BJ (cell line): ENCODE measurements around the gene VCY. TPM values are rescaled to one million over a fixed set of nuclear protein-coding genes. Genes with fewer than 3 reads are reported as not detected.
"Not testable (repeated sequence)": the region's sequence is repeated elsewhere in the genome, so short reads cannot be mapped to it uniquely, and the experiment has no call there.

ENCODE experiments used
- CTCF ChIA-PET: fragments of 350-600 bp; formaldehyde crosslinking; extraction: SDS; loops from one replicate; lab custom pipeline; 2021; ENCODE audit warnings: antibody characterized with exemption, inconsistent platforms; lab: Yijun Ruan, JAX
- POLR2A ChIA-PET: fragments of 300-600 bp; sonication (Branson Sonifier 250); formaldehyde crosslinking; extraction: SDS; loops from one replicate; lab custom pipeline; 2021; ENCODE audit warnings: antibody characterized with exemption; lab: Charles Lee
- DNase-seq: peaks from one replicate; pipeline ENCODE4 v3.0.0-alpha.2; 2011; ENCODE audit warnings: low read depth
- H3K27me3 ChIP-seq: 2 replicates; pipeline ENCODE4 v1.6.0; 2011; ENCODE audit warnings: low read length; ENCODE audit not compliant: control insufficient read depth, insufficient read depth
- H3K36me3 ChIP-seq: 2 replicates; pipeline ENCODE4 v1.5.1; 2011; ENCODE audit warnings: low read length; ENCODE audit not compliant: control insufficient read depth, insufficient read depth
- H3K4me3 ChIP-seq: 2 replicates; pipeline ENCODE4 v1.5.1; 2011; ENCODE audit warnings: low read depth, mild to moderate bottlenecking, control low read depth, low read length
- polyA minus RNA-seq: library from RNA; depleted of rRNA, polyadenylated mRNA; stranded (reverse); fragments of >200 nt; gene quantifications from 2 replicates; pipeline ENCODE4 v1.2.3, GENCODE V29; 2011; rRNA and poly(A)+ RNA removed
- polyA plus RNA-seq: library from polyadenylated mRNA; depleted of rRNA; stranded (reverse); fragments of >200 nt; gene quantifications from 2 replicates; pipeline ENCODE4 v1.2.3, GENCODE V29; 2011; rRNA removed

Gene VCY
- polyA plus RNA-seq (not detected in 2 replicates), polyA minus RNA-seq (not detected in 2 replicates)

DNA sequence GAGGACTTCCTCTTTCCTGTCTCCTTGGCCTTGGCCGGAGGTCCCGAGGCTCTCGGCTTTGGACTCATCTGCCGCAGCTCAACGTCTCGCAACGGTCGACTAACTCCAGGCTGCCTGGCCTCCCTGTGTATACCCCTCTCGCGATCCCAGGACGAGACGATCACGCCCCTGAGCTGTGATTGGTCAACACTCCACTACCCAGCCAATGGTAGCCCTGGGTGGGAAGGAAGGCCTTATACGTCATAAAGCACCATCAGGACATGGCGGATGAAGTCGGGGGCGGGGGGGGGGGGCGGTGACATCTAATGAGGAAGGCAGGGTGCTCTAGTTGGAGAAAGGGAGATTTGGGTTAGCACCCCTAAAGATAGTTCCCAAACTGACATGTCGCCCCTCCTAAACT, at the start of gene VCY:
Gene VCY (minus strand): TSS at position 101 of the 400 bp plus-strand sequence. CDS start 33 bp downstream, at position 68.
- H3K27me3 ChIP-seq, DNase-seq, POLR2A ChIA-PET, H3K36me3 ChIP-seq, H3K4me3 ChIP-seq, CTCF ChIA-PET: not testable (repeated sequence)

DNA sequence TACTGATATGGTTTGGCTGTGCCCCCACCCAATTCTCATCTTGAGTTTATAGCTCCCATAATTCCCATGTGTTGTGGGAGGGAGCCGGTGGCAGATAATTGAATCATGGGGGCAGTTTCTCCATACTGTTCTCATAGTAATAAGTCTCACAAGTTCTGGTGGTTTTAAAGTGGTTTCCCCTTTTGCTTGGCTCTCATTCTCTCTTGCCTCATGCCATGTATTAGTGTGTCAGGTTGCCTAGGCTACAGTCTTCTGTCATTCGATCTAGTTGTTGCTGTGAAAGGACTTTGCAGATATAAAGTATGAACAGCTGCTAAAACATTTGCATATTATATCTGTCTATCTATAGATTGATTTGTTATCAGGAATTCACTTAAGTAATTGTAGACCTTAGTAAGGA, 44.1 kb upstream of the VCY start:
- POLR2A ChIA-PET, H3K4me3 ChIP-seq, H3K36me3 ChIP-seq, H3K27me3 ChIP-seq, DNase-seq, CTCF ChIA-PET: not testable (repeated sequence)

GRCh38 chrY:14011916-14012315, 25.6 kb upstream of the VCY start:
- H3K4me3 ChIP-seq, POLR2A ChIA-PET, H3K36me3 ChIP-seq, CTCF ChIA-PET, DNase-seq, H3K27me3 ChIP-seq: not testable (repeated sequence)

GRCh38 chrY:13942406-13942805, 43.9 kb downstream of the VCY start:
- DNase-seq, CTCF ChIA-PET, H3K36me3 ChIP-seq, H3K4me3 ChIP-seq, POLR2A ChIA-PET, H3K27me3 ChIP-seq: not testable (repeated sequence)

Other genes starting within 250 kb of the VCY start
- not detected in 2 replicates for gene VCY1B, start 69.8 kb upstream of the VCY start, polyA plus RNA-seq